Hematopoietic multipotent progenitor cell (in vitro differentiated cells): Measurements from ENCODE around the gene GREM2. TPM values are rescaled to one million over a fixed set of nuclear protein-coding genes. Genes with fewer than 3 reads are reported as not detected.

Experiments
- DNase-seq, 3 donors: peaks; one replicate each; pipeline ENCODE4 v3.0.0-alpha.2; 2011 to 2015; ENCODE audit warnings: low read depth in 2 of 3, low spot score in 2 of 3
- total RNA-seq: library from RNA; depleted of rRNA; stranded (reverse); fragments of >200 nt; gene quantifications from one replicate; pipeline ENCODE4 v1.2.3, GENCODE V29; 2012

The GREM2 gene
- total RNA-seq, 1 donor: not detected

- no peak for DNase-seq
These were observed 44.9 kb downstream of the GREM2 start for GRCh38 chr1:240567066-240567465.

- no peak for DNase-seq
These were observed 49.2 kb downstream of the GREM2 start for GRCh38 chr1:240562779-240563178.

- DNase-seq: no peak
These were observed 49.8 kb downstream of the GREM2 start for GRCh38 chr1:240562111-240562590.

- no peak for DNase-seq
These were observed 52.2 kb downstream of the GREM2 start for GRCh38 chr1:240559781-240560180.

GRCh38 chr1:240555524-240555923 is 56.4 kb downstream of the GREM2 start:
- no peak for DNase-seq

GRCh38 chr1:240553351-240553750 is 58.6 kb downstream of the GREM2 start:
- DNase-seq: no peak

GRCh38 chr1:240539769-240540414 is 72.1 kb downstream of the GREM2 start:
- no peak for DNase-seq

- no peak for DNase-seq
These were observed 73.1 kb downstream of the GREM2 start for GRCh38 chr1:240538776-240539430.

GRCh38 chr1:240533154-240533780 is 78.7 kb downstream of the GREM2 start:
- no peak for DNase-seq

GRCh38 chr1:240528591-240528990 is 83.4 kb downstream of the GREM2 start:
- DNase-seq: no peak

GRCh38 chr1:240527086-240527485 is 84.9 kb downstream of the GREM2 start:
- no peak for DNase-seq

- no peak for DNase-seq
These were observed 85.6 kb downstream of the GREM2 start for GRCh38 chr1:240526312-240526711.

GRCh38 chr1:240524356-240525069 is 87.4 kb downstream of the GREM2 start:
- no peak for DNase-seq

- no peak for DNase-seq
These were observed 89.7 kb downstream of the GREM2 start for GRCh38 chr1:240522122-240522822.

GRCh38 chr1:240517891-240518290 is 94.1 kb downstream of the GREM2 start:
- no peak for DNase-seq

GRCh38 chr1:240516069-240516468 is 95.9 kb downstream of the GREM2 start:
- no peak for DNase-seq

GRCh38 chr1:240515505-240515904 is 96.5 kb downstream of the GREM2 start:
- no peak for DNase-seq

GRCh38 chr1:240511789-240512188 is 100.2 kb downstream of the GREM2 start:
- DNase-seq: no peak

GRCh38 chr1:240508950-240509349 is 103.0 kb downstream of the GREM2 start:
- DNase-seq: no peak

GRCh38 chr1:240508201-240508600 is 103.8 kb downstream of the GREM2 start:
- no peak for DNase-seq

GRCh38 chr1:240506176-240506575 is 105.8 kb downstream of the GREM2 start:
- no peak for DNase-seq
